RCC 7860 (cell line): Measurements from ENCODE around the gene GASK1B.

Experiments
- DNase-seq: peaks from one replicate; pipeline ENCODE4 v3.0.0-alpha.2; 2015; ENCODE audit warnings: low spot score
- FAIRE-seq: peaks from 2 replicates; lab custom pipeline; 2012; peaks lifted over from hg19 to GRCh38; lab: Jason Lieb, UNC

Gene GASK1B

DNA sequence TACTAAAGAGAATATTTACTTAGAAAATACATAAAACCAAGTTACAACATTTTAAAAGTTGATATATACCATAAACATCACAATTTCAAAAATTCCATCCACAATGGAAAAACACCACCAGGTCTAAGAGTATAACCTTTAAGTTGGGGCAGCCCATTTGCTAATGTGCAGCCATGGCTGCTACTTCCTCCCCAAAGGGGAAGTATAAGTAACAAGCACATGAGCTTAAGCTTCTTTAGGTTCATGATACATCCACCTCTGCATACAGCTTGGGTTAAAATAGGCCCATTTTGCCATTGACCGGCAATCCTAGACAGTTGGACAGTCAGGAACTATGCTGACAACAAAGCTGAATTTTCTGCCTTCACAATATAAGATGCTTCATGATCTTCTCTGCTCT, 16.6 kb upstream of the GASK1B start:
- FAIRE-seq (no peak), DNase-seq (no peak)

DNA sequence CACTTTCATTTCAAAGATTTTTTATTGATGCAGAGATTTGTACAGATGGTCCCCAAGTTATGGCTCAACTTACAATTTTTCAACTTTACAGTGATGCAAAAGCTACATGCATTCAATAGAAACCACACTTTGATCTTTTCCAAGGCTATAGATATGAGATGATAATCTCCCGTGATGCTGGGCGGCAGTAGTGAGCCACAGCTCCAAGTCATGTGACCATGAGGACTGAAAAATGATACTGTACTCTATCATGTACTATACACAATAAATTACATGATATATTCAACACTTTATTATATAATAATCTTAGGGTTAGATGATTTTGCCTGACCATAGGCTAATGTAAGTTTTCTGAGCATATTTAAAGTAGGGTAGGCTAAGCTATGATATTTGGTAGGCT, 14.0 kb upstream of the GASK1B start:
- FAIRE-seq (no peak), DNase-seq (no peak)

- DNase-seq (no peak), FAIRE-seq (no peak)
Measured at GRCh38 chr4:158182736-158183135, 9.9 kb upstream of the GASK1B start.

- FAIRE-seq, result no peak
- DNase-seq, result no peak
Measured at GRCh38 chr4:158181906-158182305, 9.1 kb upstream of the GASK1B start.

GRCh38 chr4:158179465-158179864, 6.6 kb upstream of the GASK1B start:
- DNase-seq, result no peak
- no peak for FAIRE-seq

DNA sequence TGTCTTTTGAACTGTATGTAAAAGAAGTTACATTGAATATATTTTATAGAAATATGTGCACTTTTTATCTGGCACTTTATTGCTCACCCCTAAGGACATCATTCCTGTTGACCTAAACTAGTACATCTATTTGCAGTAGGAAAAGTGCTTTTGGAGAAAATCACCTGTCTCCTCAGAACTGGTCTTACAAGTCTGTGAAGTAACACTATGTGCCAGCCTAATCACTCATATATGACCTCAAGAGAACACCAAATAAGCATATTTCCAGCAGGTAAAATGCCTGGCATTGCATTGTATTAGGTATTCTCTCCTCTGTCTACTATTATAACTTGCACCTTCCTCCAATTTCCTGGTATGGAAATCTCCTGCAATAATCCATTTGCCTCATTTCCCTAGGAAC, 4.0 kb upstream of the GASK1B start:
- DNase-seq, result no peak
- no peak for FAIRE-seq

- DNase-seq (peak; percentile 37), FAIRE-seq (no peak)
Measured at GRCh38 chr4:158176108-158176507, 3.3 kb upstream of the GASK1B start.

- DNase-seq (no peak), FAIRE-seq (no peak)
Measured at GRCh38 chr4:158170691-158171561, 1.9 kb downstream of the GASK1B start.

- DNase-seq (no peak), FAIRE-seq (no peak)
Measured at GRCh38 chr4:158169931-158170690, 2.7 kb downstream of the GASK1B start.

- FAIRE-seq, result no peak
- no peak for DNase-seq
Measured at GRCh38 chr4:158169506-158169905, 3.3 kb downstream of the GASK1B start.

DNA sequence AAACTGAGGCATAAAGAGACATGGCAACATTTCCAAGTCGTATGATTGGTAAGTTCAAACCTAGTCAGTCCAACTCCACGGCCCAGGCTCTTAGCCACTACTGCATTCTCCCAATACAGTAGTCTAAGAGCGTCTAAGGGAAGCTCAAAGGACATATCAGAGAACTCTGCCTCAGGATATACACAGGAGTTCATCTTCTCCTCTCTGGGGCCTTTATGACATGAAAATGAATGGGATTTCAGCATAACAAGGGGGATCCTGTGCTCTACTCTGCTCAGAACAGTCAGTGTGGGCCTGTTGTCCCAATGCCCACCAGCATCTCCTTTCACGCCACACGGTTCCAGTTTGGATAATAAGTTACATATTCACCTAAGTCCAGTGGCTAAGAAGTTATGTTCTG, 4.2 kb downstream of the GASK1B start:
- DNase-seq (no peak), FAIRE-seq (no peak)

GRCh38 chr4:158166701-158167100, 6.1 kb downstream of the GASK1B start:
- DNase-seq, result no peak
- FAIRE-seq, result no peak

- FAIRE-seq (no peak), DNase-seq (no peak)
Measured at GRCh38 chr4:158164768-158165213, 8.0 kb downstream of the GASK1B start.

- no peak for DNase-seq
- no peak for FAIRE-seq
Measured at GRCh38 chr4:158163941-158164767, 8.7 kb downstream of the GASK1B start.

GRCh38 chr4:158162631-158163030, 10.2 kb downstream of the GASK1B start:
- DNase-seq (peak; percentile 84), FAIRE-seq (peak; percentile 87)

DNA sequence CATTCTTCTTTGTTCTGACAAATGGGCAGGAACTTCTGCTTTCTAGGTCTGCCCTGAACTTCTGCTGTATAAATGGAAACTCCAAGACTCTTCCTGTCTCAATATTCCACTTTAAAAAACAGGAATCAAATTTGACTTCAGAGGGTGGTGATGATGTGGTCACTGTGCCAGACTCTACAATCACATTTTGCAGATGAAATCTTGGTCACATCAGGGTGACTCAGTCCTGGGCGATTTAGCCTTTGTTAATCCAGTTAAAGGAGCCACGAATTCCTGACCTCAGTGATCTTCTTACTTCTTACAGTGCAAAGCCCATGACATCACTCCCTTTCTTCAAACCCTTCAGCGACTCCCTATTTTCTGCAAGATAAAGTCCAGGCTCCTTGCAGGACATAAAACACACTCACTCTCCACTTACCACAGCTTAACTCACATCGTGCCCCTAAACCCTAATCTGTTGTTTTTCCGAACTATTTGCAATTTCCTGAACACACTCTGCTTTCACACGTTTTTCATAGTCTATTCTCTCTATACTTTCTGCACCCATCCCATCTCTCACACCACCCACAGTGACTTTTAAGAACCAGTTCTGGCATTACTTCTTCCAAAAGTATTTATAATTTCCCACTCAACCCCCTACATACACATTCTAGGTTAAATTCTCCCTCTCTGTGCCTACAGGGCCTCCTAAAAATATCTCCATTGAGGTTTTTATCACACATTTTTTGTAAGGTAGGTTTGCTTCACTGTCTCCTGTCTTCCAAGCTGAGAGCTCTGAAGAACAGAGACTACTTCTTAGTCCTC, 11.1 kb downstream of the GASK1B start:
- peak; percentile 94 for FAIRE-seq

DNA sequence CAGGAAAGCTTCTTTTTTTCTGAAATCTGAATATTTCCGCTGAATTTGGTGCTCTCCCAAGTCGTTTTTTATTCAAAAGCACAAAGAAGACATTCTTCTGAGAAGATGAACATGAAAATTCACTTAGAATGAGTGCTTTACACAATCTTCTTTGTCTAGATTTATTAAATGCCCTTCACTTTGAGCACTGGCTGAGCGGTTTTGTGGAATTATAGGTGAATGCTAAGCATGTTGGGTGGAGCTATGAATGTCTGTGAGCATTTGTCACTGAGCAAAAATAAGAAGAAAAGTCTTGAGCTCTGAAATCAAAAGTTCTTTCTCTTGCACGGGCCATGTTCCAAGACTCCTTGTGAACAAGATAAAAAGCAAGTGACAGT, 13.1 kb downstream of the GASK1B start:
- FAIRE-seq, result no peak
- peak; percentile 36 for DNase-seq

More for the DNA sequence above, 11.1 kb downstream of the GASK1B start:
- peak; percentile 97 for DNase-seq

DNA sequence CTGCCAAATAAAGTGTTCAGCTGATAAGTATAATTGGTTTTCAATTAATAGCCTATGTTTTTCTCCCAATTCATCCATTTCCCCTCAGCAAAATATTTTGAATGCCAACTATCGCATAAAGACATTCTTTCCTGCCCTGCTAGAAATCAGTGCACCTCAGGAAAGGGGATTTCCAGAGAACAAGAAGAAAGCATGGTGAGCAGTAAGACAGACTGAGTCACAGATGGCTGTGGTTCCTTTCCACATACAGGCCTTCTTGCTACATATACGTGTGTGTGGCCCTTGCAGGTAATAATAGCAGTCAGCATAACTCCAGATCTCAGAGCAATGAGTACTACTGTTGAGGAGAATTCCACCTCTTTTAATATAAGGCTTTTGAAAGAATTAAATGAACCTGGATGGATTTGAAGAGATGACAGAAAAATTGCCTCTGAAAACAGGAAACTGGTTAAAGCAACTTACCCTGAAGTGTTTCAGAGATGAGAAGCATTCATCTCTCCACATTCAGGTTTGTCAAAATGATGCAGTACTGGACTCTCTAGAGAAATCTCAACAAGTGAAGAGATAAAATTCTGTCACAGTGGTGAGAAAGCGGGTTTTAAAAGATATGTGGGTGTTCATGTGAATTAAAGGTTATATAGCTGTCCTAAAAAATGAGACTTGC, 13.6 kb downstream of the GASK1B start:
- peak; percentile 92 for FAIRE-seq
- peak; percentile 90 for DNase-seq

- DNase-seq, result no peak
- no peak for FAIRE-seq
Measured at GRCh38 chr4:158157412-158157811, 15.4 kb downstream of the GASK1B start.
